ENCODE data around the gene LHPP. TPM values are rescaled to one million over a fixed set of nuclear protein-coding genes. Genes with fewer than 3 reads are reported as not detected.

Gene LHPP
- total RNA-seq, 1 experiment from 2014 or later, result 6.6 TPM

- intact Hi-C loops (cut with micrococcal nuclease), result no loop called here
- Histone ChIP-seq H3K9me2 (replicated peaks; ENCODE audit: low read length) (no peaks in the 10 kb centered on the region), H3K4me1 (ENCODE audit: insufficient read depth, low read length) (no peaks in the 10 kb centered on the region), H3K27ac (ENCODE audit: low read length) (no peak overlapping the region), H3K4me2 (ENCODE audit: low read length) (no peak overlapping the region), H2AFZ (ENCODE audit: low read length) (no peak overlapping the region), H3K79me2 (ENCODE audit: low read length) (no peaks in the 10 kb centered on the region), H3F3A (ENCODE audit: low read length, unreplicated experiment) (no peaks in the 10 kb centered on the region), H4K20me1 (ENCODE audit: low read length) (no peaks in the 10 kb centered on the region), H3K36me3 (ENCODE audit: low read depth, low read length) (no peaks in the 10 kb centered on the region), H3K9ac (ENCODE audit: low read length) (no peak overlapping the region), H3K9me3 (ENCODE audit: low read length) (no peaks in the 10 kb centered on the region), H3K27me3 (ENCODE audit: low read length) (no peaks in the 10 kb centered on the region), H3K4me3 (ENCODE audit: low read length) (no peak overlapping the region)
- DNase-seq (no peak), ATAC-seq (no peak)
- BruUV-seq (replicated peaks), result no TSS peak
- TF ChIP-seq EZH2phosphoT487 (IDR thresholded peaks at IDR 0.05; ENCODE audit: borderline replicate concordance, low read length) (no peak), EZH2 (IDR thresholded peaks at IDR 0.05; ENCODE audit: low read length, unreplicated experiment) (no peak), CTCF (conservative IDR thresholded peaks at IDR 0.05; ENCODE audit: low read depth, low read length) (no peak)
- ChIA-PET CTCF (no interaction called here), POLR2A (ENCODE audit: unreplicated experiment) (no interaction called here)
These were observed 97.9 kb downstream of the LHPP start for GRCh38 chr10:124559372-124560132.

- CTCF ChIA-PET, result no interaction called here
- Histone ChIP-seq H3F3A (ENCODE audit: low read length, unreplicated experiment) (no peaks in the 10 kb centered on the region), H3K9me2 (replicated peaks; ENCODE audit: low read length) (no peaks in the 10 kb centered on the region), H3K27me3 (ENCODE audit: low read length) (no peaks in the 10 kb centered on the region), H2AFZ (ENCODE audit: low read length) (no peak overlapping the region), H3K79me2 (ENCODE audit: low read length) (no peaks in the 10 kb centered on the region), H3K27ac (ENCODE audit: low read length) (no peak overlapping the region), H4K20me1 (ENCODE audit: low read length) (no peaks in the 10 kb centered on the region), H3K4me3 (ENCODE audit: low read length) (no peak overlapping the region), H3K9ac (ENCODE audit: low read length) (no peak overlapping the region), H3K4me1 (ENCODE audit: insufficient read depth, low read length) (no peaks in the 10 kb centered on the region), H3K9me3 (ENCODE audit: low read length) (no peaks in the 10 kb centered on the region), H3K4me2 (ENCODE audit: low read length) (no peak overlapping the region), H3K36me3 (ENCODE audit: low read depth, low read length) (no peaks in the 10 kb centered on the region)
- ATAC-seq (no peak), DNase-seq (no peak)
- POLR2A ChIA-PET (ENCODE audit: unreplicated experiment), result no interaction called here
- intact Hi-C loops (cut with micrococcal nuclease), result no loop called here
- no TSS peak for BruUV-seq (replicated peaks)
- no peak for TF ChIP-seq EZH2phosphoT487 (IDR thresholded peaks at IDR 0.05; ENCODE audit: borderline replicate concordance, low read length)
- TF ChIP-seq EZH2 (IDR thresholded peaks at IDR 0.05; ENCODE audit: low read length, unreplicated experiment), result no peak
- no peak for TF ChIP-seq CTCF (conservative IDR thresholded peaks at IDR 0.05; ENCODE audit: low read depth, low read length)
These were observed 98.9 kb downstream of the LHPP start for GRCh38 chr10:124560377-124561105.

DNA sequence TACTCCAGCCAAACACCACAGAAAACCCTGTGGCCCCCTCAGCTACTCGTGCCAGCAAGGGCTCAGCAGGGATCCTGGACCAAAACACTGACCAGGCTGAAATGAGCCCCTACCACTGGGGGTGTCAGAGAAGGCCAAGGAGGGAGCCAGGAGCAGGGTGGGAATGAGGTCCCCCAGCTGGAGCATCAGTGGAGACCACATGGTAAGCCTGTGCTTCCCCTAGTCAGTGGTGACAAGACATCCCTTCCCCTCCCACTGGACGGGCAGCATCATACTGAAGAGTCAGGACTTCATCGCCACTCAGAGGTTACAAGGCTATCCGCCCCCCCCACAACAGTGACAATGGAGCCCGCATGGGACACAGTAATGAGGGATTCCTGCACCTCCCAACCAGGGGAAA, 99.6 kb downstream of the LHPP start:
- H3K9me3 ChIP-seq (ENCODE audit: low read length), result no peaks in the 10 kb centered on the region
- no peak overlapping the region for H3K4me3 ChIP-seq (ENCODE audit: low read length)
- ATAC-seq (no peak), DNase-seq (no peak)
- CTCF ChIA-PET, result no interaction called here
- no peak overlapping the region for H3K27ac ChIP-seq (ENCODE audit: low read length)
- H3K36me3 ChIP-seq (ENCODE audit: low read depth, low read length), result no peaks in the 10 kb centered on the region
- TF ChIP-seq EZH2 (IDR thresholded peaks at IDR 0.05; ENCODE audit: low read length, unreplicated experiment) (no peak), CTCF (conservative IDR thresholded peaks at IDR 0.05; ENCODE audit: low read depth, low read length) (no peak), EZH2phosphoT487 (IDR thresholded peaks at IDR 0.05; ENCODE audit: borderline replicate concordance, low read length) (no peak)
- no peak overlapping the region for H3K4me2 ChIP-seq (ENCODE audit: low read length)
- H4K20me1 ChIP-seq (ENCODE audit: low read length), result no peaks in the 10 kb centered on the region
- H2AFZ ChIP-seq (ENCODE audit: low read length), result no peak overlapping the region
- POLR2A ChIA-PET (ENCODE audit: unreplicated experiment), result no interaction called here
- no peaks in the 10 kb centered on the region for H3K9me2 ChIP-seq (replicated peaks; ENCODE audit: low read length)
- BruUV-seq (replicated peaks), result no TSS peak
- H3K9ac ChIP-seq (ENCODE audit: low read length), result no peak overlapping the region
- H3K27me3 ChIP-seq (ENCODE audit: low read length), result no peaks in the 10 kb centered on the region
- H3F3A ChIP-seq (ENCODE audit: low read length, unreplicated experiment), result no peaks in the 10 kb centered on the region
- no peaks in the 10 kb centered on the region for H3K79me2 ChIP-seq (ENCODE audit: low read length)
- intact Hi-C loops (cut with micrococcal nuclease), result no loop called here
- no peaks in the 10 kb centered on the region for H3K4me1 ChIP-seq (ENCODE audit: insufficient read depth, low read length)
